HG03025 (cell line): ENCODE results near the gene MSI2.
"Not testable (repeated sequence)": the region's sequence is repeated elsewhere in the genome, so short reads cannot be mapped to it uniquely, and the experiment has no call there.

Source experiments
- ATAC-seq: cut with Tn5 transposase; IDR thresholded peaks from one replicate; pipeline ENCODE4 v1.9.1; 2021; ENCODE audit warnings: mild to moderate bottlenecking, moderate library complexity; ENCODE audit not compliant: unreplicated experiment, low FRiP score

The MSI2 gene

GRCh38 chr17:57620576-57620975, 364.3 kb downstream of the MSI2 start:
- no peak for ATAC-seq

- not testable (repeated sequence) for ATAC-seq
These were observed 365.5 kb downstream of the MSI2 start for GRCh38 chr17:57621791-57622190.

- no peak for ATAC-seq
These were observed 366.0 kb downstream of the MSI2 start for GRCh38 chr17:57622306-57622682.

GRCh38 chr17:57622683-57623433, 366.5 kb downstream of the MSI2 start:
- ATAC-seq: peak; percentile 64

GRCh38 chr17:57623620-57624019, 367.3 kb downstream of the MSI2 start:
- ATAC-seq: no peak

GRCh38 chr17:57624386-57624785, 368.1 kb downstream of the MSI2 start:
- ATAC-seq: no peak

- no peak for ATAC-seq
These were observed 369.2 kb downstream of the MSI2 start for GRCh38 chr17:57625511-57625910.

GRCh38 chr17:57625957-57626356, 369.6 kb downstream of the MSI2 start:
- no peak for ATAC-seq

- no peak for ATAC-seq
These were observed 370.3 kb downstream of the MSI2 start for GRCh38 chr17:57626520-57627210.

GRCh38 chr17:57627591-57627990, 371.3 kb downstream of the MSI2 start:
- ATAC-seq: no peak

- ATAC-seq: no peak
These were observed 372.1 kb downstream of the MSI2 start for GRCh38 chr17:57628421-57628820.

GRCh38 chr17:57629470-57629869, 373.1 kb downstream of the MSI2 start:
- peak; percentile 57 for ATAC-seq

- ATAC-seq: no peak
These were observed 373.6 kb downstream of the MSI2 start for GRCh38 chr17:57629886-57630285.

- no peak for ATAC-seq
These were observed 374.4 kb downstream of the MSI2 start for GRCh38 chr17:57630736-57631135.

GRCh38 chr17:57631871-57632270, 375.5 kb downstream of the MSI2 start:
- no peak for ATAC-seq

- no peak for ATAC-seq
These were observed 376.0 kb downstream of the MSI2 start for GRCh38 chr17:57632294-57632693.

- ATAC-seq: no peak
These were observed 376.9 kb downstream of the MSI2 start for GRCh38 chr17:57633236-57633635.

- ATAC-seq: no peak
These were observed 378.6 kb downstream of the MSI2 start for GRCh38 chr17:57634713-57635465.

GRCh38 chr17:57636274-57636673, 380.0 kb downstream of the MSI2 start:
- no peak for ATAC-seq

GRCh38 chr17:57636985-57637665, 380.8 kb downstream of the MSI2 start:
- peak; percentile 53 for ATAC-seq

- ATAC-seq: no peak
These were observed 381.3 kb downstream of the MSI2 start for GRCh38 chr17:57637666-57638010.
